GM12874 (cell line): ENCODE measurements around the gene PGLYRP4.

Experiments used
- TF ChIP-seq, protein P1 (sequence below): IDR thresholded peaks from 2 replicates; pipeline ENCODE4 v1.5.1; 2011; ENCODE audit warnings: low read depth, mild to moderate bottlenecking, control low read depth, low read length, moderate library complexity; ENCODE audit not compliant: insufficient read depth

Gene PGLYRP4

DNA sequence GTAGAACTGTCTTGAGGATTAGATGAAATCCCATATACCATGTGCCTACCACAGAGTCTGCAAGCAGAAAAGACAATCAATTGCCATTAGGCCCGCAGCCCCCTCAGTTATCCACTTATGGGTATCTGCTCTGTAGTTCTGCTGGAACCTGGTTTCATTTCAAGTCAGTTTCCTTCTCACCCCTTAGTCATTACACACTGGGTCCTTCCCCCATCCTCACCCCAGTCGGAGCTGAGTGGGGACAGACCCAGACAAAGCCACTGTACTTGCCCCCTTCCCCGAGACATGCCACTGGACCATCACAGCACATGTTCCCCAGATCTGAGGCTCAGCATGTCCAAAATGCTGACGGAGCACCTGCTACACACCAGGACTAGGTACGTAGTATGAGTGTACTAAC lies 57.1 kb downstream of the PGLYRP4 start:
- TF ChIP-seq, protein P1, sequence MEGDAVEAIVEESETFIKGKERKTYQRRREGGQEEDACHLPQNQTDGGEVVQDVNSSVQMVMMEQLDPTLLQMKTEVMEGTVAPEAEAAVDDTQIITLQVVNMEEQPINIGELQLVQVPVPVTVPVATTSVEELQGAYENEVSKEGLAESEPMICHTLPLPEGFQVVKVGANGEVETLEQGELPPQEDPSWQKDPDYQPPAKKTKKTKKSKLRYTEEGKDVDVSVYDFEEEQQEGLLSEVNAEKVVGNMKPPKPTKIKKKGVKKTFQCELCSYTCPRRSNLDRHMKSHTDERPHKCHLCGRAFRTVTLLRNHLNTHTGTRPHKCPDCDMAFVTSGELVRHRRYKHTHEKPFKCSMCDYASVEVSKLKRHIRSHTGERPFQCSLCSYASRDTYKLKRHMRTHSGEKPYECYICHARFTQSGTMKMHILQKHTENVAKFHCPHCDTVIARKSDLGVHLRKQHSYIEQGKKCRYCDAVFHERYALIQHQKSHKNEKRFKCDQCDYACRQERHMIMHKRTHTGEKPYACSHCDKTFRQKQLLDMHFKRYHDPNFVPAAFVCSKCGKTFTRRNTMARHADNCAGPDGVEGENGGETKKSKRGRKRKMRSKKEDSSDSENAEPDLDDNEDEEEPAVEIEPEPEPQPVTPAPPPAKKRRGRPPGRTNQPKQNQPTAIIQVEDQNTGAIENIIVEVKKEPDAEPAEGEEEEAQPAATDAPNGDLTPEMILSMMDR, result no peak

DNA sequence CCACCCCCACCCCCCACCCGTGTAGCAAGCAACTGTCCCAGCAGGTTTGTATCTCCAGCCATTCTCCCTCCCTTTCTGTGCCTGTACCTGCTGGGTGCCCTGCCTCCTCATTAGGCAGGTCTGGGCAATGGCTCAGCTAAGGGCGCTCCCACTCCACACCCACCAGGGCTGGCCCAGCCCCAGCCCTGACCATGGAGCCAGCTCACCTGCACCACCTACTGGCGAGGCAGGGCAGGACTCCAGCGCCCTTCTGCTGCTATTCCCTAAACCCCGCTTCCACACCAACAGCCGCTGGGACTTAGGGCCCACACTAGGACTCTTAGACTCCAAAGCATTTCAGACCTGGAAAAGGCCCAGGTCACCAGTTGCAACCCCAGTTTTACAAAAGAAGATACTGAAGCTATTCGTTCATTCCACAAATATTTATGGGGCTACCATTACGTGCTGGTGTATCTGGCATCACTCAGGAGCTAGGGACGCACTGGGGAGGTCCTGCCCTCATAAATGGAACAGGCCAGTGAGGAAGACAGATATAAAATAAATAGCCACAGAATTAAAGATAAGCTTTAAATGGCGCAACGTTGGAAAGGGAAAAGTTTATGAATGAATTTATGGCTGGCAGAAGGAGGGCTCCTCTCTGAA lies 59.9 kb downstream of the PGLYRP4 start:
- TF ChIP-seq, protein P1, result peak; percentile 84
